Endodermal cell (in vitro differentiated cells): Measurements from ENCODE around the gene GRIP1. TPM values are rescaled to one million over a fixed set of nuclear protein-coding genes. Genes with fewer than 3 reads are reported as not detected.
"Not testable (repeated sequence)": the region's sequence is repeated elsewhere in the genome, so short reads cannot be mapped to it uniquely, and the experiment has no call there.

Source experiments
- DNase-seq: peaks from one replicate; pipeline ENCODE4 v3.0.0-alpha.2; 2017
- H3K27ac ChIP-seq: 2 replicates; pipeline ENCODE4 v1.5.1; 2013; ENCODE audit warnings: mild to moderate bottlenecking, low read depth, low read length, moderate library complexity
- H3K27me3 ChIP-seq: 2 replicates; pipeline ENCODE4 v1.6.1; 2013; ENCODE audit warnings: mild to moderate bottlenecking, low read length, moderate library complexity; ENCODE audit not compliant: insufficient read depth, control insufficient read depth, poor library complexity, severe bottlenecking
- H3K36me3 ChIP-seq: 2 replicates; pipeline ENCODE4 v1.7.0; 2013; ENCODE audit warnings: mild to moderate bottlenecking, low read length, moderate library complexity; ENCODE audit not compliant: control insufficient read depth, insufficient read depth
- H3K4me1 ChIP-seq: one replicate; pipeline ENCODE4 v1.7.0; 2013; ENCODE audit warnings: low read length; ENCODE audit not compliant: control insufficient read depth, insufficient read depth
- H3K4me3 ChIP-seq: 2 replicates; pipeline ENCODE4 v1.5.1; 2013; ENCODE audit warnings: mild to moderate bottlenecking, low read length, moderate library complexity
- H3K9ac ChIP-seq: 2 replicates; pipeline ENCODE4 v1.6.1; 2013; ENCODE audit warnings: mild to moderate bottlenecking, low read length, moderate library complexity; ENCODE audit not compliant: poor library complexity, severe bottlenecking; ENCODE audit errors: extremely low read depth
- H3K9me3 ChIP-seq: 2 replicates; pipeline ENCODE4 v1.6.1; 2013; ENCODE audit warnings: mild to moderate bottlenecking, low read length, moderate library complexity; ENCODE audit not compliant: control insufficient read depth
- H3K27ac Mint-ChIP-seq: 2 replicates; pipeline ENCODE4 v1.8.0; 2020; ENCODE audit warnings: mixed read lengths
- H3K27me3 Mint-ChIP-seq: 2 replicates; pipeline ENCODE4 v1.8.0; 2021; ENCODE audit warnings: mild to moderate bottlenecking, mixed read lengths; ENCODE audit not compliant: insufficient read depth
- H3K36me3 Mint-ChIP-seq: 2 replicates; pipeline ENCODE4 v1.8.0; 2020; ENCODE audit warnings: low read depth, mixed read lengths
- H3K4me1 Mint-ChIP-seq: 2 replicates; pipeline ENCODE4 v1.8.0; 2020; ENCODE audit warnings: mixed read lengths
- H3K4me3 Mint-ChIP-seq: 2 replicates; pipeline ENCODE4 v1.8.0; 2020; ENCODE audit warnings: mild to moderate bottlenecking, moderate library complexity, mixed read lengths
- H3K9me3 Mint-ChIP-seq: 2 replicates; pipeline ENCODE4 v1.8.0; 2020; ENCODE audit warnings: mild to moderate bottlenecking, mixed read lengths
- WGBS, 2 experiments: methylation state at CpG; one replicate each; pipeline versions ENCODE4 v1.1.5 to v1.1.7; 2013; ENCODE audit warnings: missing lambda C conversion rate in 2 of 2, mixed read lengths in 1 of 2; ENCODE audit not compliant: insufficient coverage in 1 of 2, insufficient read length in 1 of 2; 5-methylcytosine and 5-hydroxymethylcytosine counted together
- total RNA-seq, 2 donors: library from RNA; stranded (reverse); fragmentation: NEBNext Ultra II Directional in 1 of 2; extraction: Animal tissue kit (Norgen Biotek cat#: 25700) in 1 of 2; gene quantifications; 2 replicates in 1 of 2; 3 replicates in 1 of 2; pipeline ENCODE4 v1.2.1, GENCODE V29; 2021
- TF ChIP-seq, protein P1 (sequence below): fragments of 200-600 bp; sonication (generic); conservative IDR thresholded peaks from 2 replicates; pipeline ENCODE4 v1.5.0; 2021; ENCODE audit warnings: antibody characterized with exemption, mild to moderate bottlenecking

Gene GRIP1
- total RNA-seq, 2 donors from 2014 or later, result 41.0 to 47.6 TPM

DNA sequence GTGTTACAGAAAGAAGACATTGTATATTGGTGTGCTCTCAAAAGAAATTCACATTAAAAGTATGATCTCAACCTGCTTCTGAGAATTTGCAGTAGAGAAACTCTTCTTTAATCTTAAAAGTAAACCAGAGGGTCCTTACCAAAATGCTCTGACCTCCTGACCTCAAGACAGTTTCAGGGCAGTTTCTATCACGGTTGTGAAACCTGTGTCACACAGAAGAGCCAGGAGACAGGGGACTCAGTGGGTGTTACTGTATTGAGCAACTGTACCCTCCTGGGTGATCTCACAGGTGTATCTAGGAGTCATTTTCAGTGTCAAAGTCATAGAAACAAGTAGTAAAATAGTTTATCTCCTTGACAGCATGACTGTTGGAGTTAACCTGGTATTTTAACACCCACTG, 178.0 kb downstream of the GRIP1 start:
- Histone ChIP-seq H3K36me3 (no peaks in the 10 kb centered on the region), H3K27me3 (no peaks in the 10 kb centered on the region), H3K4me3 (no peak overlapping the region), H3K27ac (no peak overlapping the region), H3K4me1 (peaks cover 15% of the 10 kb centered on the region), H3K9ac (no peak overlapping the region), H3K9me3 (peaks cover 3% of the 10 kb centered on the region)
- TF ChIP-seq, protein P1, sequence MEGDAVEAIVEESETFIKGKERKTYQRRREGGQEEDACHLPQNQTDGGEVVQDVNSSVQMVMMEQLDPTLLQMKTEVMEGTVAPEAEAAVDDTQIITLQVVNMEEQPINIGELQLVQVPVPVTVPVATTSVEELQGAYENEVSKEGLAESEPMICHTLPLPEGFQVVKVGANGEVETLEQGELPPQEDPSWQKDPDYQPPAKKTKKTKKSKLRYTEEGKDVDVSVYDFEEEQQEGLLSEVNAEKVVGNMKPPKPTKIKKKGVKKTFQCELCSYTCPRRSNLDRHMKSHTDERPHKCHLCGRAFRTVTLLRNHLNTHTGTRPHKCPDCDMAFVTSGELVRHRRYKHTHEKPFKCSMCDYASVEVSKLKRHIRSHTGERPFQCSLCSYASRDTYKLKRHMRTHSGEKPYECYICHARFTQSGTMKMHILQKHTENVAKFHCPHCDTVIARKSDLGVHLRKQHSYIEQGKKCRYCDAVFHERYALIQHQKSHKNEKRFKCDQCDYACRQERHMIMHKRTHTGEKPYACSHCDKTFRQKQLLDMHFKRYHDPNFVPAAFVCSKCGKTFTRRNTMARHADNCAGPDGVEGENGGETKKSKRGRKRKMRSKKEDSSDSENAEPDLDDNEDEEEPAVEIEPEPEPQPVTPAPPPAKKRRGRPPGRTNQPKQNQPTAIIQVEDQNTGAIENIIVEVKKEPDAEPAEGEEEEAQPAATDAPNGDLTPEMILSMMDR, result no peak
- WGBS, 2 experiments, result 86 to 100% methylated on average over 1 of the region's 1 CpG
- no peaks in the 10 kb centered on the region for H3K36me3 Mint-ChIP-seq
- no peaks in the 10 kb centered on the region for H3K27me3 Mint-ChIP-seq
- no peak overlapping the region for H3K4me3 Mint-ChIP-seq
- H3K4me1 Mint-ChIP-seq, result peaks cover 60% of the 10 kb centered on the region
- no peak overlapping the region for H3K27ac Mint-ChIP-seq
- H3K9me3 Mint-ChIP-seq, result peaks cover 3% of the 10 kb centered on the region
- no peak for DNase-seq

- Histone ChIP-seq H3K9ac (no peak overlapping the region), H3K9me3 (no peaks in the 10 kb centered on the region), H3K27me3 (no peaks in the 10 kb centered on the region), H3K4me1 (peaks cover 15% of the 10 kb centered on the region), H3K27ac (no peak overlapping the region), H3K36me3 (no peaks in the 10 kb centered on the region), H3K4me3 (no peak overlapping the region)
- Mint-ChIP-seq H3K4me1 (peaks cover 63% of the 10 kb centered on the region), H3K36me3 (no peaks in the 10 kb centered on the region), H3K27ac (peak overlapping the region; percentile 16), H3K9me3 (peaks cover 2% of the 10 kb centered on the region), H3K27me3 (no peaks in the 10 kb centered on the region), H3K4me3 (no peak overlapping the region)
- TF ChIP-seq, protein P1, result no peak
- 79 to 83% methylated on average over 3 of the region's 3 CpGs for WGBS, 2 experiments
- no peak for DNase-seq
Measured at GRCh38 chr12:66500091-66500490, 178.8 kb downstream of the GRIP1 start.

DNA sequence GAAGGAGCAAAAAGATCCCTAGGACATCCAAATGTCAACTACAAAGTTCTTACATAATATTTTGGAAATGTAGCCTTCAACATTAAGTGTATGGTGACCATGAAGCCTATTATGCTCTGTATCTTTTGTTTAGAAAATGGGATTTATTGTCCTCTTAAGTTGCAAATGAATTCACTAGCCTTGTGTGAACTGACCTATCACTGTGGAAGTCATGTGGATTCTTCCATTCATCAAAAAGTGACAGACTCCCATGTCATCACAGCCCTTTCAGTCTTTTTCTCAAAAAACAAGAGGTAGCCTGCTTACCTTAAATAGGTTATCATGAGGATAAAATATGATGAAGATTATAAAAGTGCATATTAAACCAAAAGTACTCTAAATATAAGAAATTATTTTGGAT, 179.9 kb downstream of the GRIP1 start:
- TF ChIP-seq, protein P1, result no peak
- H3K27me3 Mint-ChIP-seq, result no peaks in the 10 kb centered on the region
- peaks cover 63% of the 10 kb centered on the region for H3K4me1 Mint-ChIP-seq
- no peak for DNase-seq
- no peak overlapping the region for H3K4me3 Mint-ChIP-seq
- H3K9me3 ChIP-seq, result no peaks in the 10 kb centered on the region
- no peaks in the 10 kb centered on the region for H3K27me3 ChIP-seq
- H3K36me3 ChIP-seq, result no peaks in the 10 kb centered on the region
- peaks cover 15% of the 10 kb centered on the region for H3K4me1 ChIP-seq
- no peak overlapping the region for H3K9ac ChIP-seq
- H3K27ac Mint-ChIP-seq, result no peak overlapping the region
- no peaks in the 10 kb centered on the region for H3K36me3 Mint-ChIP-seq
- H3K9me3 Mint-ChIP-seq, result peaks cover 2% of the 10 kb centered on the region
- H3K4me3 ChIP-seq, result no peak overlapping the region
- H3K27ac ChIP-seq, result peak overlapping the region; percentile 44

GRCh38 chr12:66498059-66498458, 180.8 kb downstream of the GRIP1 start:
- not testable (repeated sequence) for H3K9me3 ChIP-seq, H3K9me3 Mint-ChIP-seq, H3K4me3 Mint-ChIP-seq, H3K27ac ChIP-seq, H3K36me3 ChIP-seq, H3K27me3 ChIP-seq, H3K4me3 ChIP-seq, H3K9ac ChIP-seq, H3K36me3 Mint-ChIP-seq, H3K27me3 Mint-ChIP-seq
- Mint-ChIP-seq H3K27ac (peak overlapping the region; percentile 67), H3K4me1 (peaks cover 64% of the 10 kb centered on the region)
- DNase-seq, result peak; percentile 72
- WGBS, 2 experiments, result 46 to 69% methylated on average over 2 to 6 of the region's 6 CpGs
- H3K4me1 ChIP-seq, result peaks cover 21% of the 10 kb centered on the region
